Measurements from ENCODE around the gene ZNF148.

Gene ZNF148

DNA sequence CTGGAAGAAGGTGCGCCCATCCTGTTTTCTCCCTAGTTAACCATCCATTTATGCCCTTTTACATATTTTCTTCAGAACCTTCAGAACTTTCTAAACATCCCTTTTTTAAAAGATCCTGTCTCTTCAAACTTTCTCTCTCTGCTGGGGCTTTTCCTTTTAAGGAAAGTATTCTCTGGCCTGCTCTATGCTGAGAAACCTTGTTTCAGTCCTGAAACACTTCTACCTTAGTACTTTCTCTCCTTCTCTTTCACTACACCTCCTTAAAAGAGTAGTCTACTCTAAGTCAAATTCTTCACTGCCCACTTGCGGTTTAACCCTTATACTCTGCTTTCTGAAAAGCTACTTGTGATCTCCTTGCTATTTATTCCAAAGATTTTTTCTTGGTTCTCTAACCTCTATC lies 97.0 kb downstream of the ZNF148 start:
- DNase-seq: no peak

GRCh38 chr3:125271127-125271526 lies 104.0 kb downstream of the ZNF148 start:
- DNase-seq: no peak

GRCh38 chr3:125267460-125267859 lies 107.7 kb downstream of the ZNF148 start:
- no peak for DNase-seq

- no peak for DNase-seq
Observed at GRCh38 chr3:125266971-125267370, 108.2 kb downstream of the ZNF148 start.

DNA sequence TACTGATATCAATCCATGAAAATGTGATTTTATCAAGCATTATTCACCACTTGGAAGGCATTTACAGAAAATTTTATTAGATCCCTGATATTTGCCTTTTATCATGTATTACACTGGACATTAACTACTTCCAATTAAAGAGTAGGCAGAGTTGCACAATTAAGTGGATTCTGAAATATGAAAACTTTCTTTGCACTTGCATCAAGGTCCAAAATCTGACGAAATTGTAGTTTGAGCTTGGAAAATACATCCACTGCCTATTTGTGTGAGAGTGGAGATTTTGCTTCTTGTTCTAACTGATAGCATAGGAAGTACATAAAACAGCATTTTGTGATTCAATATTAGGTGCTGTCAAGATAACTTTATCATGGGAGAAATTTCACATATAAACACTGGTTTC lies 113.0 kb downstream of the ZNF148 start:
- no peak for DNase-seq

- DNase-seq: no peak
Observed at GRCh38 chr3:125261031-125261430, 114.1 kb downstream of the ZNF148 start.

DNA sequence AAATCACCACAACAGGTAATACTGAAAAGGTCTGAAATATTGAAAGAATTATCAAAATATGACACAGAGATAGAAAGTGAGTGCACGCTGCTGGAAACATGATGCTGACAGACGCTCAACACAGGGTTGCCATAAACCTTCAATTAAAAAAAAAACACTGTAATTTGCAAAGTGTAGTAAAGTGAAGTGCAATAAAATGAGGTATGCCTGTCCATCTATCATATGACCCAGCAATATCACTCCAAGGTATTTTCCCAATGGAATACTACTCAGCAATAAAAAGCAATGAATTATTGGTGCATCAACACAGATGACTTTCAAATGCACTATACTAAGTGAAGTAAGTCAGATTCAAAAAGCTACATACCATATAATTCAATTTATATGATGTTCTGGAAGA lies 115.0 kb downstream of the ZNF148 start:
- no peak for DNase-seq

DNA sequence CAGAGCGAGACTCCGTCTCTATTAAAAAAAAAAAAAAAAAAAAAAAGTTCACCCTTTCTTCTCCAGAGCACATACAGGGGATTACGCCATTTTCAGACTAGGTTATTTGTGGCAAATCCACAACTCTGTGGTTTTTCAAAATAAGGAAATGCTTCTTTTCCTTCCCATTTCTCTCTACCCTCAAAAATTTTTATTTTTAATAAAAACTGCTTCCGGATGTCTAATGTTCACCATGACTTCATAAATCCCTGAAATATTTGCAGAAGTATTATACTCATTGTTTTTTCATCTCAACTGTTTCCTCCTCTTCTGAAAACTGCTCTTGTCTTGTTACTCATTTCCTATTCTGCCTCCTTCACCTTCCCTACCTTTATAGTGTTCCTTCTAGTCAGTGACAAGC lies 117.6 kb downstream of the ZNF148 start:
- DNase-seq: no peak

- no peak for DNase-seq
Observed at GRCh38 chr3:125256675-125257074, 118.5 kb downstream of the ZNF148 start.

- DNase-seq: no peak
Observed at GRCh38 chr3:125250973-125251372, 124.2 kb downstream of the ZNF148 start.

DNA sequence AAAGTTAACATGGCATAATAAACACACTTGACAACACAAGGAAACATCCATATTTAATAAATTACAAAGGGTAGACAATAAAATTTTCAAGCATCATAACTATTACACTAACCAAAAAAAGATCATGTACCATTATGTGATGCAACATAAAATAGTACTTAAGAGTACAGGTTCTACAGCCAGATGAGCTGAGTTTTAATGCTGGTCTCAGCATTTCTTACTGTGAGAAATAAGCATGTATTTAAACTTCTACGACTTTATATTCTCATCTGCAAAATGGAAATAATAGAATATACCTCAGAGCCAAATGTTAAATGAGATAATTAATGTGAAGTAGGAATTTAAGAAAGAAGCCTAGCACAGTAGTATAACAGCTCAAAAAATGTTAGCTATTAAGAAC lies 128.9 kb downstream of the ZNF148 start:
- no peak for DNase-seq

DNA sequence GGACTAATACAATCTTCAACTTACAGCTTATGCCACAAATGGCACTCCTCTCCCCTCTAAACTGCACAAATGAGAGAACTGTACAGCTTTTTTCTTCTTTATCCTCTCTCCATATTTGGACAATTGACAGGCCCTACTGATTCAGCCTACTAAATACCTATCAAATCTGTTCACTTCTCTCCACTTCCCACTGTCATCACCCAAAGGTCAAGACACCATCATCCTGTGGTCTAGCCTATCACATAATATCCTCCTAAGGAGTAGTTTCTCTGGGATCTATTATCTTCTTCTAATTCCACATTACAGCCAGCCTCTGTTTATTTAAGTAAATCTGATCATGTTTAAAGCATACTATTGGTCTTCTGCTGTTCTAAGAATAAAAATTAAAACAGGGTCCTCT lies 129.6 kb downstream of the ZNF148 start:
- DNase-seq: no peak

- no peak for DNase-seq
Observed at GRCh38 chr3:125240496-125240895, 134.6 kb downstream of the ZNF148 start.

DNA sequence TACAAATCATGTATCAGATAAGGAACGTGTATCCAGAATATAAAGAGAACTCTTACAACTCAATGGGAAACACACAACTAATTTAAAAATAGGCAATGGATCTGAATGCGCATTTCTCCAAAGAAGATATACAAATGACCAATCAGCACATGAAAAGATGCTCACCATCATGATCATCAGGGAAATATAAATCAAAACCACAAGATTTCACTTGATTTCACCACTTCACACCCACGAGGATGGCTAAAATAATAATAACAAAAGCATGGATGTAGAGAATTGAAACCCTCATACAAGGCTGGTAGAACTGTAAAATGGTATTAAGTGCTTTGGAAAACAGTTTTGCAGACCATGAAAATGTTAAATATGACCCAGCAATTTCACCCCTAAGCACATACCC lies 135.9 kb downstream of the ZNF148 start:
- DNase-seq: no peak

DNA sequence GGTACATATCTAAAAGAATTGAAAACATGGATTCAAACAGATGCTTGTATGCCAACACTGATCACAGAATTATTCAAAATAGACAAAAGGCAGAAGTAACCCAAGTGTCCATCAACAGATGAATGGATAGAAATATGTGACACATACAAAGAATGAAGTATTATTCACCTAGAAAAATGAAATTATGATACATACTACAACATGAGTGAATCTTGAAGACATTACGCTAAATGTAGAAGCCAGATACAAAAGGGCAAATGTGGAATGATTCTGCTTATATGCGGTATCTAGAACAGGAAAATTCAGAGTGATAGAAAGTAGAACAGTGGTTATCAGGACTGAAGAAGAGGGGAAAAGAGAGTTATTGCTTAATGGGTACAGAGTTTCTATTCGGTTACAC lies 136.4 kb downstream of the ZNF148 start:
- no peak for DNase-seq

DNA sequence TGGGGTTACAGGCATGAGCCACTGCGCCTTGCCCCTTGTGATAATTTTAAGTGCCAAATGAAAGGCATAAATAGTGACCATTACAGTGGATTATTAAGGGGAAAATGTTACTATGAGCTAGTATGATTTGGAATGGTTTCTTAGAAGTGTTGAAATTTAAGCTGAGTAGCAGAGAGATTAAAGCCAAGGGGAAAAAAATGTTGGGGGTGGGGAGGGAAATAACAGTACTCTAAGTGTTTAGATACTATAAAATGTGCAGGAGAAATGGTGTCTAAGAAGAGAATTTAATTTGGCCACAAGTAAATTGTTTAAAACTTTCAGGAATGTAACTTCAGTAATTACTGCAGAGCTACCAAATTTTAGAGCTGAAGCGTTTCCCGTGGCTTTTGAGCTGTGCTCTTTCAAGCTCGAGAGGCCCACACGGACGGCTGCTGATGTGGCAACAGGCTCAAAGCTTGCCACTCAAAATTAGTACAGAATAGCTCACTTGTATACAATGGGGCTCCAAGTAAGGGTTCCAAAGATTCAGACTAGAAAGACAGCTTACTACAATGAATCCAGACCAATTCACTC lies 138.7 kb downstream of the ZNF148 start:
- no peak for DNase-seq

DNA sequence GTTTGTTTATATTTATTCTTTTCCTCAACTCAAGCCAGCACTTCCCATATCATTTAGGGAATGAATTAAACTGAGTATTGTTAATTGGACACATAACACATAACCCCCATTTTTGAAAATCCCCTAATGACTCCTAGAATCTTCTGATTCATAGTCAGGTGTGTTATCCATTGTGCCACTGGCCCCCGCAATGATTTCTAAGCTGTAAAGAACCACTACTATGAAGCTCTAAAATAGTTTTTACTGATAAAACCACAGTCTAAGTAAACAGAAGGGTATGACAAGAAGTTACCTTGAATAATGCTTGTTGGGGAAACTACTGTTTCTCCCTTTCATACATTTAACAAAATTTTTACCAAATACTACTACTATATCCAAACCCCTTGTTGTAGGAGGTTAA lies 140.3 kb downstream of the ZNF148 start:
- no peak for DNase-seq

DNA sequence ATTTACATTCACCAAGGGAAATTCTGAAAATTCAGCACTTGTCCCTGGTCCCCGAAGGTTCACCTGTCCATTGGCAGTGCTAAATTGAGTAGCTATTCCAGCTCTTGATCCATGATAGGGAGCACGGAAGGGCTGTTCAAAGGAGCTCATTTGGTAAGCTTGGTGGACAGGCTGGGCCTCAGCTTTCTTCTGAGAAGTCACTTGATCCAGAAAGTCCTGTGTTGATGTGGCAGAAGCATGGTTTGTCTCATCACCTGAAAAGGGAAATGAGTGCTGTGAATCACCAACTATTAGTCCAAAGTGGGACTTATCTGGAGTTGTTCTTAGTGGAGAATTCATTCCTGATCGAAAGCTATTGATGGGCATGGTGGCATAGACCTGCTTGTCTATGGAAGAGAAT lies 142.7 kb downstream of the ZNF148 start:
- no peak for DNase-seq

DNA sequence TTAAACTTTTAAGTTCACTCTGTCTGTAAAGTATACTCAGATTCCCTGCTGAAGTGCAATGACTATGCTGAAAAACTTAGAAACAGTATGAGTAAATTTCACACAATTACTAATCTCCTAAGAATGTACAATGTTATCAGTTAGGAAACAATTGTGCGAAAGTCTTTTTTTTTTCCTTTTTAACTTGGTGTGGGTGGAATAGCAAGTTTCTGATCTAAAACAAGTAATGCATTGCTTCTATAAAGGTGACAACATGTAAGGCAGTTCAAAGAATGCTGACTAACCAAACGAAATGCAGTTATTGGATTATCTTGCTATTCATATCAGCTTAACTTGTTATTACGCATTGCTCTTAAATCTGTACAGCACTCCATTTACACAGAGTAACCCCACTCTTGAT lies 143.2 kb downstream of the ZNF148 start:
- DNase-seq: no peak

GRCh38 chr3:125229707-125230106 lies 145.4 kb downstream of the ZNF148 start:
- DNase-seq: no peak

DNA sequence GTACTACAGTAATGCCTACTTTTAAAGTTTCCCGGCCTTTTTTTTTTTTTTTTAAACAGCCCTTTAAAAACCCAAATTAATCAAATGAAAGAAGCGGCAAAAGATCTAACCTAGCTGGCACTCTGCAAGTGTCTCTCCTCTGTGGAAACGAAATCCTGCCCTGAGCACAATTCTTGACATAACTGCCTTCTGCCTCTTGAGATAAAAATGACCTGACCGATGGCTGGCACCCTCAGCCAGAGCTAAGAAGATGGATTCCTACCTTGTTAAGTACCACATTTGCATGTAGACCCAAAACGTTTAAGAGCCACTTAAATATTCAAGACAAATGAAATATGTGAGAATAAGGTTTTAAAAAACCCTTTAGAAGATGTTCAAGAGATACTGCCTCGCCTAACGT lies 146.0 kb downstream of the ZNF148 start:
- no peak for DNase-seq

GRCh38 chr3:125221831-125222230 lies 153.3 kb downstream of the ZNF148 start:
- no peak for DNase-seq

DNA sequence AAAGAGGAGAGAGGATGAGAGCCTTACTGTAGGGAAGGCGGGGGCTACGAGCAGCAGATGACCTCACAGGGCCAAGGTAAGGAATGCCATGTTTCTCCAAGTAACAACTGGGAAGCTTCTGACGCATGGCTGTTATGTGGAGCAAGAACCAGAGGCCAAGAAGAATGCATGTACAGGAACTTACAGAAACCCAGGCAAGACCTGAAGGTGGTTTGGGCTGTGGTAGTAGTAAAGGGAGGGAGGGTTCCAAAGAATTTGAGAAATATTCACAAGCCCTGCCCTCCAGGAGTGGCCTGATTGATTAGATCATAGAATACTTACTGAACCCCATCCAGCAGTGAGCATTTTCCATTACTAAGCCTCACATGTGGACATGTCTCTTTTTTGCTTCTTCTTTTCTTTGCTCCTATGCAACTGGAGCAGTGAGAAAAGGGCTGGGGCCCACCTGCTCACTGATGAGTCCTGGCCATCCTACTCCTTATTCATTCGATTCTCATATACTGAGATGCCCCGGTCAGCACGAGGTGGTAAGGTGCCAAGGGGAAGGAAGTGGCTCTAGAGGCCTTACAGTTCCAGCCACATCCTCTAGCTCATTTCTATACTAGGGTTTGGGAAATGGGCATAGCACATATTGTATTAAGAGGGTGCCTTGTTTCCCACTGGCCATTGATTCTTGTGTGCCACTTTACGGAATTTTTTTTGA lies 154.2 kb downstream of the ZNF148 start:
- DNase-seq: no peak

- DNase-seq: no peak
Observed at GRCh38 chr3:125220183-125220582, 154.9 kb downstream of the ZNF148 start.

DNA sequence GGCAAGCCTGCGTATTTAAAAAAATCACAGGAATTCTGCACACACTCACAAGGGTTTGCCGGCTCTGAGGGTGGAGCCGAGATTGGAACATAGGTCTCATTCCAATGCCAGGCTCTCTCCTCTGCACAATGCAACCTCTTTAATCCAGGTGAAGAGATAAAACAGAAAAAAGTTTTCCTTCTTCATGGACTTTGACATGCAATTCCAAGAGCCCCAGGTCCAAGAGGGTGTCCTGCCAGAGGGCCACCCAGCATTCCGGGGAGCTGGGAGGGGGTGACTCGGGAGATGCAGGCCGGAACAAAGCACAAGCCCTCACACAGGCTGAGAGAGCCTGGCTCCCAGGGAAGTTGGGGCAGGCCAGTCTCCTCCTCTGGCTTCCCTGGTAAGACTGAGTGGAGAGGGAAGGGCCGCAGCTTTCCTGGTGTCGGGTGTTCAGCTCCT lies 155.8 kb downstream of the ZNF148 start:
- DNase-seq: no peak

Data from NCI-H2227 treated with DMSO at 0.1 percent for 48 hours (cell line).